ELF-1 (cell line): ENCODE measurements around the gene MAML3.

Experiments used
- DNase-seq: peaks from one replicate; pipeline ENCODE4 v3.0.0-alpha.2; 2016; ENCODE audit warnings: low read depth, low spot score

The MAML3 gene

GRCh38 chr4:140156529-140157171 lies 2.7 kb upstream of the MAML3 start:
- DNase-seq: no peak

DNA sequence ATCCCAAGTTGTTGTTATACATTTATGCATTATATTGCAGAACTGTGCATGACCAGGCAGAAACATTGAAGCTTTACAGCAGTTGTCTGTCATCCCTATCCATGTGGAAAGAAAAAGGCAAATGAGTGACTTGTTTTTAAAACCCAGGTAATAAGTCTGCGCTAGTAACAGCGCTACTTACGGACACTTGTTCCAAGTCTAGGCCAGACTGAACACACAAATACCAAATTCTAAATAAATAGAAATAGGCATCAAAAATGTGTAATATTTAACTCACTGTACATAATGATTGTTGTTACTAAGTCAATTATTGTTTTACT lies 548 bp upstream of the MAML3 start:
- DNase-seq: no peak

GRCh38 chr4:140153419-140153717 lies 616 bp downstream of the MAML3 start:
- DNase-seq: no peak

- DNase-seq: peak; percentile 68
Observed at GRCh38 chr4:140152751-140153418, 1.1 kb downstream of the MAML3 start.

- no peak for DNase-seq
Observed at GRCh38 chr4:140152013-140152703, 1.8 kb downstream of the MAML3 start.

DNA sequence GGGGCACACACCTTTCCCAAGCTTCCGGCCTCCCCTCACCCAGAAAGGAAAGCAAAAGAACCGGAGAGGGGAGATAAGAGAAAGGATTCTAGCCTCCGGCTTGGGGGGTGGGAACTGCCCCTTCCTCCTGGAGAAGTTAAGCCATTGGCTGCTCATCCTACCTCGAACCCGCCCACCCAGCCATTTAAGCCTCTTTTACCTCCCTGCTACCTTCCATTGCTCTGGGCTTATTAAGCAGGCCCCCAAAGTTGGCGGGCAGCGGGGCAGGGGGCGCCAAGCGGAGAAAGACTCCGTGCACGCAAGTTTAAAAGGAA lies 2.3 kb downstream of the MAML3 start:
- peak; percentile 98 for DNase-seq

- peak; percentile 95 for DNase-seq
Observed at GRCh38 chr4:140150886-140151698, 2.9 kb downstream of the MAML3 start.

DNA sequence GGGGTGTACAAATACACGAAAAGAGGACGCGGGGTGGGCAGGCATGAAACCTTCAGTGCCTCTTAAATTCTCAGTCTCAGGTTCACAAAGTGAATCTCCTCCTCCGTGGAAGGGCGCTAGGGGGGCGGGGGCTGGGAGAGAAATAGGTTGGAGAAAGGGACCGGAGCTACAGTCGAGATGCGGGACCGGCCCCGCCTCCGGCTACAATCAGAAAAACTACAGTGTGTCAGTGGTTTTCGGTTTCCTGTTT lies 3.4 kb downstream of the MAML3 start:
- no peak for DNase-seq

- peak; percentile 83 for DNase-seq
Observed at GRCh38 chr4:140149846-140150635, 3.9 kb downstream of the MAML3 start.

DNA sequence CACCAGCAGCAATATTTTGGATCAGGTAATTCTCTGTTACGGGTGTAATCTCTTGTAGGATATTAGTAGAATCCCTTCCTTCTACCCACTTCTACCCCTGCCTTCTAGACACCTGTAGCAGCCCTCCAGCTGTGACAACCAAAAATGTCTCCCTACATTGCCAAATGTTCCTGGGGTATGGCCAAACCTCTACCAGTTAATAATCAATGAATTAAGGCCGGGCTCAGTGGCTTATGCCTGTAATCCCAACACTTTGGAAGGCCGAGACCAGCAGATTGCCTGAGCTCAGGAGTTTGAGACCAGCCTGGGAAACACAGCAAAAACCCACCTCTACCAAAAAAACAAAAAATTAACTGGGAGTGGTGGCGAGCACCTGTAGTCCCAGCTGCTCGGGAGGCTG lies 9.9 kb downstream of the MAML3 start:
- no peak for DNase-seq

GRCh38 chr4:140141210-140141835 lies 12.7 kb downstream of the MAML3 start:
- no peak for DNase-seq

- DNase-seq: no peak
Observed at GRCh38 chr4:140140566-140140965, 13.4 kb downstream of the MAML3 start.

DNA sequence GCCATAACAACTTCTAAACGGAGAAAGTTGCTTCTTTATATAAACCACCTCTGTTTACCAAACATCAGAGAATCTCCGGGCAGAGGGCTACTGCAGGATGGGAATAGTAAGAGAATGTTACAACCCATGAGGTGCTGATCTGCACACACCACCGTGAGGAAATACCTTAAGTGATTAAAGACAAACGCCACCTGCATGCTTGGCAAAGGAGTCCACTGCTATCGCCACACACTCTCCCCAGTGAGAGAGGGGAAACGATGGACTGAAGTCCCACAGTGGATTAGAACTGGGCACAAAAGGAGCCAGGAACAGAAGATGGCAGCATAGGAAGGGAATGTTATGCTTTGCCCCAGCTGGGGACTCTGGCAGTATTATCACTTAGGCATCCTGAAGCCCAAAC lies 15.6 kb downstream of the MAML3 start:
- peak; percentile 16 for DNase-seq

DNA sequence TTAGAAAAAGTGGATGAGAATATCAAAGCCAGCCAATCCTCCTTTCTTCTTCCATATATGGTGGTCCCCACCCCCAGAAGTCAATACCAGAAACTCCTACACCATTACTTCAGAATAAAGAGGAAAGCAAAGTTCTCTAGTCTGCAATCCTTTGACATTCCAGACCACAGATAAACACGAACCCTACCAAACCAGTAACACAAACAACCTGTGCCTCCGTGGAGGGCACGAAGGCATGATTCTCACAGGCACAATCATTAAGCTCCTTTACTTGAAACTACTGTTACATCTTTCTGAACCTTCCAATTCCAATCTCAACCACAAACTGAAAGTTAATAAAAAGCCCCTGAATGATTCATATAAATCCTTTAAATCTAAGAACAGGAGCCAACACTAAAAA lies 16.3 kb downstream of the MAML3 start:
- DNase-seq: peak; percentile 53

- DNase-seq: no peak
Observed at GRCh38 chr4:140136509-140136908, 17.5 kb downstream of the MAML3 start.

- DNase-seq: no peak
Observed at GRCh38 chr4:140135529-140136088, 18.4 kb downstream of the MAML3 start.

GRCh38 chr4:140134746-140135425 lies 19.1 kb downstream of the MAML3 start:
- no peak for DNase-seq

- DNase-seq: no peak
Observed at GRCh38 chr4:140133576-140133975, 20.4 kb downstream of the MAML3 start.

DNA sequence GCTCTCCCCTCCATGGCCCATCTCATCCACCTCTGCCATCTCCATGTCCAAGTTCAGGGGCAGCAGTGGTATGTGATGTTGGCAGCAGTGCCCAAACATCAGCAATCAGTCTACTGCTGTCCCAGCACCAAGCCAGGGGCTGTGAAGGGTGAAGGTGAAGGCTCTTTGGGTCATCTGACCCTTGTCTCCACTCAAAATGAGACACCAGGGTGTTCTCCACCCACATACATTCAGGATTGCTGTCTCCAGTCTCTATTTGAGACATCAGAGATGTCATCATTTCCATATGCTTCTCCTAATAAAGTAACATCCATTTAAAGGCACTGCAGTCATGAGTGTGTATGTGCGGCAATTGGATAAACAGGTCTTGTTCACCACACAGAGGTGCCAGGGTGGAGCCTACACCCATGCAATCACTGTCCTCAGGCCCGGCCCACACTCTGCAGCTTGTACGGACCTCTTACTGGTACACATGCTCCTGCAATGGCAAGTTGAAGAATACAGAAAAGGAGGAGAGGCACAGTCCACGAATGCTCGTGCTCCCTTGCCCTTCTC lies 22.2 kb downstream of the MAML3 start:
- DNase-seq: no peak

- no peak for DNase-seq
Observed at GRCh38 chr4:140130677-140131076, 23.3 kb downstream of the MAML3 start.
